Activated CD8-positive, alpha-beta memory T cell treated with anti-CD3 and anti-CD28 coated beads, Interleukin-2, amount 50 U/mL, for 1 hour (primary cell): ENCODE results near the gene WAC.
A peak's percentile ranks its signal among the peaks of the same experiment; 100 is the strongest.

Experiments used
- DNase-seq: peaks from one replicate; pipeline ENCODE4 v3.0.0-alpha.2; 2020; ENCODE audit errors: extremely low read depth

WAC gene

DNA sequence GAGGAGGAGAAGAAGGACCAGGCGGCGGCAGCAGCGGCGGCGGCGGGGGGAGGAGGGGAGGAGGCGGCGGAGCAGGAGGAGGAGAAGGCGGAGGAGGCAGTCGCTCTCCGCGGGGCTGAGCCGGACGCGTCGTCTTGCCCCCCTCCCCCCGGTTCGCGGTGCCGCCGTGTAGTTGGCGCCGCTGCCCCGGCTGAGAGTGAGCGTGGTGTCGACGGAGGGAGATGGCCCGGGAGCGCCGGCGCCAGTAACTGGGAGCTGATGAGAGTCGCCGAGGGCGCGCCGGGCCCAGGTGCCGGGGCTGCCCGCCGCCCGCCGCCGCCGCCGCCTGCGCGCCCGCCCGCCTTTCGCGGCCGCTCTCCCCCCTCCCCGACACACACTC is 257 bp downstream of the WAC start:
- DNase-seq, result no peak

DNA sequence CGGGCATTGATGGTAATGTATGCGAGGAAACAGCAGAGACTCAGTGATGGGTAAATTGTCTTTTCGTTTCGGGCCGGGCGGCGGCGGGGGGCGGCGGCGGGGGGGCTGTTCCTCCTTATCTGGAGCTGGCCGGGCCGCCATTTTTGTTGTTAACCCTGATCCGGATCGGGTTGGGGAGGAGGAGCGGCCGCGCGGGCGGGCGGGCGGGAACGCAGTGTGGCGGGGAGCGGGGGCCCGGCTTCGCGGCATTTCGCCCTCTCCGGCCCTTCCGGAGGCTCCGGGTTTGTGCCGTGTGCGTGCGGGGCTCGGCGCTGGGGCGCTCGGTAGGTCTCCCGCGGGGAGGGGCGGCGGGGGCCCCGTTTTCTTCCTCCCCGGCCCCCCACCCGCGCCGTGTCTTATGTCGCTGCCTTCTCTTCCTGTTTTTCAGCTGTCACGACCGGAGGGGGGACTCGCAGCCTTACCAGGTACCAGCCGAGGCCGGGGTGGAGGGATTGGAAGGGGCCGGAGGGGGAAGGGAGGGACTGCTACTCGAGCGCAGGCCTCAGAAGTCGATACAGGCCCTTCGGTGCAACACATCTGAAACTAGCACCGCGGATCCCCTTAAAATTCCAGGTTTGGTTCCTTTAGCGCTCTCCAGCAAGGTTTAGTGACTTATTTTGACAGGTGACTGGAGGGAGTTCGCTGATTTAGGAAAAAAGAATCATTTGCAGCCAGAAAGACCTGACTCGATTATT is 820 bp downstream of the WAC start:
- DNase-seq, result peak; percentile 24

DNA sequence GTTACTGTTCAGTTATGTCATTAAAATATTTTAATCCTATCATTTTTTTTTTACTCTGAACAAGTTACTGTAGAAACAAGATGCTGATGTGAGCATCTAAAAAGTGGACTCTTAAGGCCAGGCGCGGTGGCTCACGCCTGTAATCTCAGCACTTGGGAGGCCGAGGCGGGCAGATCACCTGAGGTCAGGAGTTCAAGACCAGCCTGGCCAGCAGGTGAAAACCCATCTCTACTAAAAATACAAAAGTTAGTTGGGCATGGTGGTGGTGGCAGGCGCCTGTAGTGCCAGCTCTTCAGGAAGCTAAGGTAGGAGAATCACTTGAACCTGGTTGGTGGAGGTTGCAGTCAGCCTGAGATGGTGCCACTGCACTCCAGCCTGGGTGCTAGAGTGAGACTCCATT is 2.9 kb downstream of the WAC start:
- no peak for DNase-seq

DNA sequence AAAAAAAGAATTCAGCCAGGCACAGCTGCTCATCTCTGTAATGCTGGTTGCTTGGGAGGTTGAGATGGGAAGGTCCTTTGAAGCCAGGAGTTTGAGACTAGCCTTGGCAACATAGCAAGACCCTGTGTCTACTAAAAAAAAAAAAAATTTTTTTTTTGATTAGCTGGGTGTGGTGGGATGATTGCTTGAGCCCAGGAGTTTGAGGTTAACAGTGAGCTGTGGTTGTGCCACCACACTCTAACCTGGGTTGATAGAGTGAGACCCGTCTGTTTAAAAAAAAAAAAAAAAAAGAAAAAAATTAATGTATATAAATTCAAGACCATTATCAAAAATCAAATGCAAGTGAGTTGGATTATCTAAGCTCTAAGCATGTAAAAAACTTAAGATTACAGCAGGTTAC is 5.7 kb downstream of the WAC start:
- DNase-seq, result no peak

DNA sequence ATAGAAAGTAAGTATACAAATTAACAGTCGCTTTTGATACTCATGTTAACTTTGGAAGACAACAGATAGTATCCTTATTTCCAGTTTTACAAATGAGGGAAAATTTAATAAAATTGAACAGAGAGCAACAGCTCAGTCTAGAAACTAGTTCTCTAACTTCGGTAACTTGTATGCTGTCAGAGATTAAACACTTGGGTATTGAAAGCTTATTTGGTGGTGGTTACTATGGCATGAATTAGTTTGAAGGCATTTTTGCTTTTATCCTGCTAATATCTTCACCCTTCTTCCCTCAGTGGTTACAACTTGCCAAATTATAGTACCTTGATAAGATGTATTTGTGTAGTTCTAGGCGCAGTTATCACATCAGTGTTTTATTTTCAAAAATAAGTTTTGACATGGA is 7.2 kb downstream of the WAC start:
- no peak for DNase-seq

DNA sequence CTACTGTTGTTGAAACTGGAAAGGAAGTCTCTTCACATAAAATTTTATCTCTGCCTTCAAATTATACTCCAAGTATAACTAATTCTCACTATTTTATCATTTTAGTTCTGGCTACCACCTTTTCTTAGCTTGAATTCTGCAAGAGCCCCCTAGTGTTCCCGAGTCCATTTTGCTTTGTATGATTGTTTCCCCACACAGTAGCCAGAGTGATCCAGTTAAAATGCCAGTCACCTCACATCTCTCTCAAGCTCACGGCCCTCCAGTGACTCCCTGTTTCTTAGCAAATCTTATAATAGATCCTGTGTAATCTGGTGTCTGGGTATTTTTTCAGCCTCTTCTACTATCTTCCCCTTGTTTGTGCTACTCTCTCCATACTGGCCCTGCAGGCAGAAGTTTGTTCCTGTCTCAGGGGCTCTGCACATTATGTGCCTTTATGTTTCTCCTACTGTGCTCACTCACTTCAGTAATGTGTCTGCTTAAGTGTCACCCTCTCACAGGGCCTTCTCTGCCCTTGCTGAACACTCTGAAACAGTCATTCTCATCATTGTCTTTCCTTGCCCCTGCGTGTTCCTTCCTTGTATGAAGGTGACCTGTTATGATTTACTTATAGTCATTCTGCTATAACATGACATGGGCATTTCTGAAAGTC is 8.9 kb downstream of the WAC start:
- DNase-seq, result no peak

DNA sequence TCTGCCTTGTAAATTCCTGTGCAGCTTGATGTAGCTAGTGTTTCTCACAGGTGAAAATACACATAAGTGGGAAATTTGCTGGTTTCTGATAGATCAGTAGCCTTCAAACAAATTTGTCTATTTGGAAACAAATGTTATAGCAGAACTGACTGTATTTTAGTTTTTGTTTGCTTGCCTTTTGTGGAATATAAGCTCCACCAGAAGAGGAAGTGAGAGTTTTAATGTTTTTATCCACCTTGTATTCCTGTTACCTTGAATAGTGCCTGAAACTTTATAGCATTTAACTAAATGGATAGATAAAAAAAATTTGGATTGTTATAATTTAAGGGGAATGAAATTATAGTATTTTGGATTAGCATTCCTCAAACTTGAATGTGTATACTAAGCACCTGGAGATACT is 9.8 kb downstream of the WAC start:
- DNase-seq, result no peak

DNA sequence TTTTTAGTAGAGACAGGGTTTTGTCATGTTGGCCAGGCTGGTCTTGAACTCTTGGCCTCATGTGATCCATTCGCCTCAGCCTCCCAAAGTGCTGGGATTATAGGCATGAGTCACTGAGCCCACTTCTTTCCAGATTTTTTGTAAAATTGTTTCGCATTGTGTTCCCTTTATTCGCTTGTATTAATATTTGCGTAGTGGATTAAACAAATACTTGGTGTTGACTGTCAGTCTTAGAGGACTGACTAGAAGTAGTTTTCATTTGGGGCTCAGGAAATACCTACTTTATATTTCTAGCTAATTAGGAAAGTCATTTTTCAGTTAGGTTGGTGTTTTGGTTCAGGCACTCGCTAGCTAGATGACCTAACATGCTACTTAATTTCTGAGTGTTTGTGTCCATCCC is 11.1 kb downstream of the WAC start:
- no peak for DNase-seq

DNA sequence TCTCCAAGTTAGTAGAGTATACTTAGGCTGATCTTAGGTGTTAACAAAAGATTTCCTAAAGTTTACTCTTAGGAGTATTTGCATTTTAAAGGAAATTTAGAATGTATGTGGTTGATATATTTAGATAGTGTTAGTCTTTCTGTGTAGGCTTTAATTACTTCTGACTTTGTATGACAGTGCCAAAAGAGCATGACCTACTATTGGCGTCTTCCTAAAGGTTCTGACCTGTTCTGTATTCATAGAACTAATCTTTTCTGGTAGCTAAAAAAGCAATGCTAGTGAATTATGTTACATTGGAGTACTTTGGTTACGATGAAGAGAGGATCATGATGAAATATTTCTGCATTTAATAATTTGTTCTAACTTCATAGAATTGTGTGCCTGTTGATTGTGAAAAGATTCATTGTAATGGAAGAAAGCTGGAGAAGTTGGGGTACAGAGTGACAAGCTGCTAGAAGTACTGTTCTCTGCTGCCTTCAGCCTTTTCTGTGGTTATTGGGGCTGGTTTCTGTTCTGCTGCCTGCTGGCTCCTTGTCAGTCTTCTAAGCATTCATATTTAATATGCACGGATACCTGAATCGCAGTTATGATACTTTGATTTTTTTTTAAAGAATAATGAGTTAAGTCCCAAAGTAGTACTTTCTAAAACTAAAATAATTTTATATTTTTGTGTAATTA is 13.2 kb downstream of the WAC start:
- no peak for DNase-seq

DNA sequence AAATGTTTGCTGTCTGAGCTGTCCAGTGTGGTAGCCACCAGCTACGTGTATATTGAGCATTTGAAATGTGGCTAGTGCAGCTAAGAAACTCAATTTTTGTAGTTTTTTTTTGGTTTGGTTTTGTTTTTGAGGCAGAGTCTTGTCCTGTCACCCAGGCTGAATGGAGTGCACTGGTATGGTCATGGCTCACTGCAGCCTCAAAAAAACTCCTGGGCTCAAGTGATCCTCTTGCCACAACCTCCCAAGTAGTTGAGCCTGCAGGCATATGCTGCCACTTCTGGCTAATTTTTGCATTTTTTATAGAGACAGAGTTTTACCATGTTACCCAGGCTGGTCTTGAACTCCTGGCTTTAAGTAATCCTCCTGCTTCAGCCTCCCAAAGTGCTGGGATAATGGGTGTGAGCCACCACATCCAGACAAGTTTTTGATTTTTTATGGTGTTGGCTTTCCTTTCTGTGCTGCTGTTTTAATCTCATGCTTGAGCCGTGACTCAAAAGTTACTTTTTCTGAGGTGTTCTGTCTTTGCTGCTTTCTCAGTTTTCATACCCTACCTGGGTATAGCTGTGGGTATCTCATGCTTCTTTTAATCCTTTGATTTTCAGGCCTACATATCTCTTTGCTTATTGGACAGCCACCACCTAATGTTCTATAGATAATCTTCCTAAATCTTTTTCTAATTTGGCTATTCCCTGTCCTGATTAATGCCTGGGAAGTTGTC is 16.0 kb downstream of the WAC start:
- DNase-seq, result no peak

DNA sequence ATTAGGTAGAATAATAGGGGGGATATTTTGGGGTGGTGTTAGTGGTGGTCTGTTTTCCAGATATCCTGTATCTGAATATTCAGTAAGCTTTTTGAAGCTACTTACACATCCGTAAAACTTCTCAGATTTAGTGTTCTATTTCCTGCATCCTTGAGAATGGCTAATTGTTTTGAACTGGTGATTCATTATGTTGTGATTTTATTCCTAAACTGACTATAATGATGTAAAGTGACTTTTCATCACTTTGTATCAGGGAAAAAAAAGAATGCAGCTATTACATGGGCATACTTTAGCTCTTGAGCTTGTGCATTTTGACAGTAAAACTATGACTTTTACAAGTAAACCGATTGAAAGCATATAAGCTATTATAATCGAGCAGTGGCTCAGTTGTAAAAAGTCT is 18.2 kb downstream of the WAC start:
- no peak for DNase-seq

DNA sequence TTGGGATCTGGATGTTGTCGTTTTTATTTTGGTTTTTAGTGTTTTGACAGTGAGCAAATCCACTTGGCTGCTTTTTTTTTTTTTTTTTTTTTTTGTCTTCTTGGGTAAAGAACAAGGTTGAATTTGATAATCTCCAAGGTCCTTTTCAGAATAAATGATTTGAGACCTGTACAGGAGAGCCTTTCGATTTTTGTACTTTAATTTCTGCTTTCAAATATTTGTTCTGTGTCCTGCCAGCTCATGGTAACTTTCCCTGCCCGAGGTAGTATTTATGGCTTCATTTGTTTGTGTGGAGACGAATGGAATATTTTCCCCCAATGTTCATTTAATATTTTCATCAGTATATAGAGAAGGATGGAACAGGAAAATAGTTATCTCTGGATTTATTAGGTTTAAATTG is 19.9 kb downstream of the WAC start:
- DNase-seq, result no peak

DNA sequence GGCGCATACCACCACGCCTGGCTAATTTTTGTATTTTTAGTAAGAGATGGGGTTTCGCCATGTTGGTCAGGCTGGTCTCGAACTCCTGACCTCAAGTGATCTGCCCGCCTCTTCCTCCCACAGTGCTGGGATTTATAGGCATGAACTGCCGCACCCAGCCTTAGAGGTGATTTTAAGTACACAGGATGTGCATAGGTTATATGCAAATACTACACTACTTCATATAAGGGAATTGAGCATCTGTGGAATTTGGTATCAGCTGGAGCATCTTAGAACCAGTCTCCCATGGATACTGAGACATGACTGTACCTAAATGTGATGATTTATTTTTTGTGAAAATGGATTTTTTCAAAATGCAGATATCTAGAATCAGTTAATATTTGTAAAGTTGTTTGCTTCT is 21.1 kb downstream of the WAC start:
- DNase-seq, result no peak

DNA sequence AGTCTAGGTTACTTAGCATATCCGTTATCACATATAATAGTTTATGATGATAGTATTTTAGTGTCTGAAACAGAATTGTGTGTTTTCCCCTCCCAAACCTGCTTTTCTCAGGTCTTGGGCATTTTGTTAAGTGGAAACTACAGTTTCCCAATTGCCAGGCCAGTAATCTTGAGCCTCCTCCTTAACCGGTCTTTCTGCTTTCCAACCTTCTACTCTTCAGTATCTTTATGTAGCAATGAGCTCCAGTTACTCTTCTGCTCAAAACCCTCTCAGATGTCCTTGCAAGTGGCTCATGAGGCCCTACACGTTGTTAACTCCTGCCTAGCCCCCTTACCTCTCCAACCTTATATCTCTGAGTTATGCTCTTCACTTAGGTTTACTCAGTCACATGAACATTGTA is 22.0 kb downstream of the WAC start:
- no peak for DNase-seq

DNA sequence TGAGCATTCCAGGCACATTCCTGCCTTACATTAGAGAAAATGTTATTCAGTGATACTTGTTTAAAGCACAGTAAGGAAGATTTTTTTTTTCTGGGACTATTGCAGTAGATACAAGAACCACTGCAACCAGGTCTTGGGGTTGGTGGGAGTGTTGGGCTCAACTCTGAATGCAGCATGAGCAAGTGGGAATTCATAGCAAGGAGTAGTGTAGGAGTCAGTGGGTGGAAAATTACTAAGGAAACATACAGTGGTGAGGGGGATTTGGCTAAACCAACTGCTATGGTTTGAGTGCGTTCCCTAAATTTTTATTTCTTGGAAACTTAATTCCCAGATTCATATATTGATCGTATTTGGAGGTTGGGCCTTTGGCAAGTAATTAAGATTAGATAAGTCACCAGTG is 22.4 kb downstream of the WAC start:
- no peak for DNase-seq

DNA sequence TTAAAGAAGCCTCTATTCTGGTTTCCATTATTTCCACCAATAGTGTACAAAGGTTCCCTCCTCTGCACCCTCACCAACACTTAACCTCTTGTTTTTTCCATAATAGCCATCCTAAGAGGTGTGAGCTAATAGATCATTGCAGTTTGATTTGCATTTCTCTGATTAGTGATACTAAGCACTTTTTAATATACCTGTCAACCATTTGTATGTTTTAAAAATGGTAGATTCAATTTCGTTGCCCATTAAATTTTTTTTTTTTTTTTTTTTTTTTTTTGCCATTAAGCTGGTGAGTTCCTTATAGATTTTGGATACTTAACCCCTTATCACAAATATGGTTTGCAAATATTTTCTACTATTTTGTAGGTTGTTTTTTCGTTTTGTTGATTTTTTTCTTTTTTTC is 23.2 kb downstream of the WAC start:
- no peak for DNase-seq

DNA sequence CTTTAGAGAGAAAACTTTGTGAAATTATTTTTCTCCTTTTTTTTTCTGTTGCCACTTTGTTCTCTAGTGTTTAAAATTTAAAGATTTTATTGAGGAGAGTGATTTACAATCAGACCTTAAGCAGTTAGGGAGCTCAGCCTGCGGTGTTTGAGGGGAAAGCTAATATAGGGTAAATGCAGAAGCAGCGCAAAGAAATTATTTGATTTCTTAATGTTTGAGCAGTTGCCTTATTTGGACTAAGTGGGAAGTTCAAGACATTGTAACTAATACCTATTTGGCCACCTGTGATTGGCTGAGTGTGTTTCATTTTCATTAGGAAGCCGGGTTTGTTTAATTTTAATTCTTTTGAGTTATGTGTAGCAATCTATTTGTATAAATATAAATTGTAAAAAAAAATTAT is 25.3 kb downstream of the WAC start:
- no peak for DNase-seq

DNA sequence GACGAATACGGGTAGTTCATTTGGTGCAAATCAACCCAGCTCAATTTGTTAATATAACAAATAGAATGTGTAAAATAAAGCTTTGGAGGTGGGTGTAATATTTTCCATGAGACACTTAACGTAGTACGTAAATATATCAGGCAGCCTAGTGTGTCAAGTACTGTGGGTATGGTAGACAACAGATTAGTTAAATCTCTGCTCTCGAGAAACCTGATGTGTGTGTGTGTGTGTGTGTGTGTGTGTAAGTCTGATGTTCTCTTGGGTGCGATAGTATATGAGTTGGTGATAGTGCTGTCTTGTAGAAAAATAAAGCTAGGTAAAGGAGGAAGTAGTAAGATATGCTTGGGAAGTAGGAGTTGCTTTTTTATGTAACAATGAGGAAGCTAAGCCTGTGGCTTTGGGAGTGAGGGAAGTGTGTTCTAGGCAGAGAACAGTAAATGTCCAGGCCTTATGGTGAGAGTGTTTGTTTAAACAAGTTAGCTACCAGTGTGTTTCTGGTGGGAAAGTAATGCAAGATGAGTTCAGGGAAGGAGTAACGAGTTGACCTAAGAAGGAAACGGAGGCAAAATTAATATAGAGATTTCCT is 26.1 kb downstream of the WAC start:
- no peak for DNase-seq

DNA sequence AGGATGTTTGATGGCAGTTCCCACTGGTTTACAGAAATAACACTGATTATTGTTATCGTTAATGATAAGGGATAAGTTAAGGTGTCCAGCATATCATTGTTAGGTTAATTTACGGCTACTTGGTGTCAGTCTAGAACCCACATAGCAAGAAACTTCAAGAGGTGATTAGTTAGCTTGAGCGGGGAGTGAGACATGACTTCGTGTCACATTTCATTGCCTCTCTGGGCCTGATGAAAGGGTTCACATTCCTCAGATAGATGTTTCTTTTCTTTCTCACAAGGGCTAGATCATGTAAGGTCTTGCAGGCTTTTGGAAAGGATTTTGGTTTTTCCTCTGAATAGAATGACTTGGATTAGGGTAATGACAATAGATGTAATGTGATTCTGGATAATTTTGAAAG is 26.7 kb downstream of the WAC start:
- no peak for DNase-seq

DNA sequence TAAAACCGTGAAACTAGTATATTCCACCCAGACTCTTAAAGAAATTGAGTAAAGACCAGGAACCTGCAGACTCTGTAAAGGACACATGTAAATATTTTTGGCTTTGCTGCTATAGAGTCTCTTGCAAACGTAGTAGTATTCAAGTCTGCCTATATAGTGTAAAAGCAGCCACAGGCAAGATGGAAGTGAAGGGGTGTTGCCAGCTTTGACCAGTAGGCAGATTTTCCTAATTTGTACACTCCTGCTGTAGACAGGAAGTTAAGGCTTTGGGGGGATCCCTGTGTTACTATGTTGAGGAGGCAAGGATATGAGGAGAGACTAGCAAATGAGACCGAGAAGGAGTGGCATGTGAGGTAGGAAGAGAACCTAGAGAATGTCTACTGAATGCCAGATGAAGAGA is 27.7 kb downstream of the WAC start:
- DNase-seq, result no peak

DNA sequence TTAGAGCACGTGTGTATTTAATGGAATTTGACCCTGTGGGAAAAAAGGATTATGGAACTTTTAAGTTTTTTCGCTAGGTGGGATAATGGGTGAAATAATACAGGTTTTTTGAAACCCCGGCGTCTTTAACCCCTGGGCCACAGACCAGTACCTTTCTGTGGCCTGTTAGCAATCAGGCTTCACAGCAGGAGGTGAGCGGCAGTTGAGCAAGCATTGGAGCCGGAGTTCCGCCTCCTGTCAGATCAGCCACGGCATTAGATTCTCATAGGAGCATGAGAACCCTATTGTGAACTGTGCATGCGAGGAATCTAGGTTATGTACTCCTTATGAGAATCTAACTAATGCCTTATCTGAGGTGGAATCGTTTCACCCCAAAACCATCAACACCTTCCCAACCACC is 28.6 kb downstream of the WAC start:
- DNase-seq, result no peak

DNA sequence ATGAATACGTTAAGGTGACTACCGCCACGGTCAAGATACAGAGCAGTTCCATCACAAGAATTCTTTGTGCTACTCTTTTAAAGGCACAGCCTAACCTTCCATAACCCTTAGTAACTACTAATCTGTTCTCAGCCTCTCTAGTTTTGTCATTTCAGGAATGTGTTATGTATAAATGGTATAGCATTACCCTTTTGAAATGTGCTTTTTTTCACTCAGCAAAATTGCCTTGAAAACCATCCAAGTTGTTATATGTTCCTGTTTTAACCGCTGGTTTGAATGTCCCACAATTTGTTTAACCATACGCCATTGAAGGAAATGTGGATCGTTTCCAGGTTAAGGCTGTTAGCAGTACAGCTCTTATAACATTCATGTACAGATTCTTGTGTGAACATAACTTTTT is 32.0 kb downstream of the WAC start:
- DNase-seq, result no peak
